ENCODE measurements around the gene SEC14L1. TPM values are rescaled to one million over a fixed set of nuclear protein-coding genes. Genes with fewer than 3 reads are reported as not detected.

Gene SEC14L1
- total RNA-seq, 1 experiment from 2014 or later: 81.0 TPM

GRCh38 chr17:77211681-77212080 lies 70.9 kb downstream of the SEC14L1 start:
- Mint-ChIP-seq H3K4me1 (peaks cover 9% of the 10 kb centered on the region), H3K27ac (peak overlapping the region; percentile 30; the same call in 1 of the 2 replicates), H3K9me3 (no peaks in the 10 kb centered on the region), H3K4me3 (no peak overlapping the region), H3K27me3 (ENCODE audit: low read depth) (no peaks in the 10 kb centered on the region), H3K36me3 (peaks cover 58% of the 10 kb centered on the region)
- CTCF ChIA-PET: interaction anchor here (1.9 to 2.1 kb wide), 2 partner anchors 123 to 125 kb away, joined by 5 to 6 read pairs; no protein-coding TSS in a partner anchor
- DNase-seq (ENCODE audit: low spot score) (no peak), ATAC-seq (no peak)
- TF ChIP-seq SP1 (CRISPR knock-in tag; conservative IDR thresholded peaks at IDR 0.05) (no peak), TEAD4 (CRISPR knock-in tag; IDR thresholded peaks at IDR 0.05) (no peak), ZNF416 (CRISPR knock-in tag; IDR thresholded peaks at IDR 0.05) (no peak), ZNF263 (CRISPR knock-in tag; IDR thresholded peaks at IDR 0.05; ENCODE audit: low read depth) (no peak), ZNF671 (CRISPR knock-in tag; IDR thresholded peaks at IDR 0.05) (no peak), GTF2I (CRISPR knock-in tag; conservative IDR thresholded peaks at IDR 0.05) (no peak), GABPB1 (CRISPR knock-in tag; IDR thresholded peaks at IDR 0.05) (no peak), USF1 (CRISPR knock-in tag; IDR thresholded peaks at IDR 0.05) (no peak), ZNF138 (CRISPR knock-in tag; conservative IDR thresholded peaks at IDR 0.05) (no peak), KAT7 (CRISPR knock-in tag; IDR thresholded peaks at IDR 0.05; ENCODE audit: borderline replicate concordance) (no peak), JAZF1 (CRISPR knock-in tag; IDR thresholded peaks at IDR 0.05) (no peak), OVOL2 (CRISPR knock-in tag; IDR thresholded peaks at IDR 0.05; ENCODE audit: borderline replicate concordance) (no peak)
- POLR2A ChIA-PET: no interaction called here

GRCh38 chr17:77212081-77212832 lies 71.5 kb downstream of the SEC14L1 start:
- Mint-ChIP-seq H3K9me3 (no peaks in the 10 kb centered on the region), H3K4me3 (no peak overlapping the region), H3K27ac (0 out of 2 replicates have a peak overlapping the region, but pooled peaks have one; percentile 3), H3K4me1 (peaks cover 9% of the 10 kb centered on the region), H3K27me3 (ENCODE audit: low read depth) (no peaks in the 10 kb centered on the region), H3K36me3 (peaks cover 53% of the 10 kb centered on the region)
- ChIA-PET POLR2A (no interaction called here), CTCF (interaction anchor here (1.9 to 2.1 kb wide), 2 partner anchors 124 to 126 kb away, joined by 5 to 6 read pairs; no protein-coding TSS in a partner anchor)
- ATAC-seq (no peak), DNase-seq (ENCODE audit: low spot score) (no peak)
- no peak for TF ChIP-seq ARID4B (CRISPR knock-in tag; IDR thresholded peaks at IDR 0.05; ENCODE audit: borderline replicate concordance)
- TF ChIP-seq STAT6 (CRISPR knock-in tag; conservative IDR thresholded peaks at IDR 0.05; ENCODE audit: low read depth): no peak
- no peak for TF ChIP-seq FOXK1 (CRISPR knock-in tag; IDR thresholded peaks at IDR 0.05)
- TF ChIP-seq SMAD4 (CRISPR knock-in tag; IDR thresholded peaks at IDR 0.05): no peak
- no peak for TF ChIP-seq ATF6 (CRISPR knock-in tag; IDR thresholded peaks at IDR 0.05)
- no peak for TF ChIP-seq KAT7 (CRISPR knock-in tag; IDR thresholded peaks at IDR 0.05; ENCODE audit: borderline replicate concordance)
- no peak for TF ChIP-seq E2F5 (CRISPR knock-in tag; IDR thresholded peaks at IDR 0.05)
- TF ChIP-seq ZBTB21 (CRISPR knock-in tag; IDR thresholded peaks at IDR 0.05; ENCODE audit: borderline replicate concordance): no peak
- TF ChIP-seq ESRRA (CRISPR knock-in tag; IDR thresholded peaks at IDR 0.05; ENCODE audit: borderline replicate concordance): no peak
- no peak for TF ChIP-seq ZNF219 (CRISPR knock-in tag; IDR thresholded peaks at IDR 0.05; ENCODE audit: borderline replicate concordance)
- TF ChIP-seq ZNF263 (CRISPR knock-in tag; IDR thresholded peaks at IDR 0.05; ENCODE audit: low read depth): no peak

Data from WTC11 (cell line).